NCI-H2081 (cell line): Measurements from ENCODE around the gene ZNF423.

ENCODE experiments used
- DNase-seq, 2 experiments: peaks; one replicate each; lab custom pipeline; 2025; lab: John Stamatoyannopoulos, UW

The ZNF423 gene

GRCh38 chr16:49664221-49665215 is 191.4 kb downstream of the ZNF423 start:
- DNase-seq: no peak

- DNase-seq: no peak
These were observed 192.5 kb downstream of the ZNF423 start for GRCh38 chr16:49663081-49664065.

- DNase-seq: no peak
These were observed 193.3 kb downstream of the ZNF423 start for GRCh38 chr16:49662569-49662968.

- DNase-seq: no peak
These were observed 194.3 kb downstream of the ZNF423 start for GRCh38 chr16:49661465-49662187.

GRCh38 chr16:49660626-49661025 is 195.3 kb downstream of the ZNF423 start:
- DNase-seq: no peak

GRCh38 chr16:49659356-49659755 is 196.6 kb downstream of the ZNF423 start:
- no peak for DNase-seq

GRCh38 chr16:49658531-49658930 is 197.4 kb downstream of the ZNF423 start:
- DNase-seq: no peak

- DNase-seq: no peak
These were observed 198.0 kb downstream of the ZNF423 start for GRCh38 chr16:49657736-49658465.

- no peak for DNase-seq
These were observed 201.5 kb downstream of the ZNF423 start for GRCh38 chr16:49654425-49654824.

GRCh38 chr16:49653577-49653976 is 202.3 kb downstream of the ZNF423 start:
- DNase-seq: no peak

- no peak for DNase-seq
These were observed 202.7 kb downstream of the ZNF423 start for GRCh38 chr16:49653173-49653570.

GRCh38 chr16:49652456-49653172 is 203.3 kb downstream of the ZNF423 start:
- no peak for DNase-seq

- no peak for DNase-seq
These were observed 203.9 kb downstream of the ZNF423 start for GRCh38 chr16:49651996-49652395.

GRCh38 chr16:49651226-49651625 is 204.7 kb downstream of the ZNF423 start:
- DNase-seq: no peak

- DNase-seq: no peak
These were observed 205.3 kb downstream of the ZNF423 start for GRCh38 chr16:49650603-49651002.

- DNase-seq: no peak
These were observed 206.7 kb downstream of the ZNF423 start for GRCh38 chr16:49649013-49649765.

- no peak for DNase-seq
These were observed 208.2 kb downstream of the ZNF423 start for GRCh38 chr16:49647673-49648072.

GRCh38 chr16:49645263-49645662 is 210.6 kb downstream of the ZNF423 start:
- no peak for DNase-seq

GRCh38 chr16:49644145-49644463 is 211.8 kb downstream of the ZNF423 start:
- no peak for DNase-seq
